Measurements from ENCODE around the gene MICA.

- no peak for TF ChIP-seq IRF9 (tag; IDR thresholded peaks at IDR 0.05)
- no peak for TF ChIP-seq ERF (CRISPR knock-in tag; IDR thresholded peaks at IDR 0.05)
- TF ChIP-seq ZNF398 (CRISPR knock-in tag; IDR thresholded peaks at IDR 0.05) = no peak
- TF ChIP-seq ZBTB1 (CRISPR knock-in tag; IDR thresholded peaks at IDR 0.05; ENCODE audit: borderline replicate concordance, low read depth) = no peak
- no peak for TF ChIP-seq NFYB (IDR thresholded peaks at IDR 0.05; ENCODE audit: extremely low read depth, insufficient read length)
- no peak for TF ChIP-seq CHD1 (IDR thresholded peaks at IDR 0.05; ENCODE audit: low read length)
- TF ChIP-seq NFRKB (IDR thresholded peaks at IDR 0.05; ENCODE audit: low read depth) = no peak
- TF ChIP-seq, protein P1, sequence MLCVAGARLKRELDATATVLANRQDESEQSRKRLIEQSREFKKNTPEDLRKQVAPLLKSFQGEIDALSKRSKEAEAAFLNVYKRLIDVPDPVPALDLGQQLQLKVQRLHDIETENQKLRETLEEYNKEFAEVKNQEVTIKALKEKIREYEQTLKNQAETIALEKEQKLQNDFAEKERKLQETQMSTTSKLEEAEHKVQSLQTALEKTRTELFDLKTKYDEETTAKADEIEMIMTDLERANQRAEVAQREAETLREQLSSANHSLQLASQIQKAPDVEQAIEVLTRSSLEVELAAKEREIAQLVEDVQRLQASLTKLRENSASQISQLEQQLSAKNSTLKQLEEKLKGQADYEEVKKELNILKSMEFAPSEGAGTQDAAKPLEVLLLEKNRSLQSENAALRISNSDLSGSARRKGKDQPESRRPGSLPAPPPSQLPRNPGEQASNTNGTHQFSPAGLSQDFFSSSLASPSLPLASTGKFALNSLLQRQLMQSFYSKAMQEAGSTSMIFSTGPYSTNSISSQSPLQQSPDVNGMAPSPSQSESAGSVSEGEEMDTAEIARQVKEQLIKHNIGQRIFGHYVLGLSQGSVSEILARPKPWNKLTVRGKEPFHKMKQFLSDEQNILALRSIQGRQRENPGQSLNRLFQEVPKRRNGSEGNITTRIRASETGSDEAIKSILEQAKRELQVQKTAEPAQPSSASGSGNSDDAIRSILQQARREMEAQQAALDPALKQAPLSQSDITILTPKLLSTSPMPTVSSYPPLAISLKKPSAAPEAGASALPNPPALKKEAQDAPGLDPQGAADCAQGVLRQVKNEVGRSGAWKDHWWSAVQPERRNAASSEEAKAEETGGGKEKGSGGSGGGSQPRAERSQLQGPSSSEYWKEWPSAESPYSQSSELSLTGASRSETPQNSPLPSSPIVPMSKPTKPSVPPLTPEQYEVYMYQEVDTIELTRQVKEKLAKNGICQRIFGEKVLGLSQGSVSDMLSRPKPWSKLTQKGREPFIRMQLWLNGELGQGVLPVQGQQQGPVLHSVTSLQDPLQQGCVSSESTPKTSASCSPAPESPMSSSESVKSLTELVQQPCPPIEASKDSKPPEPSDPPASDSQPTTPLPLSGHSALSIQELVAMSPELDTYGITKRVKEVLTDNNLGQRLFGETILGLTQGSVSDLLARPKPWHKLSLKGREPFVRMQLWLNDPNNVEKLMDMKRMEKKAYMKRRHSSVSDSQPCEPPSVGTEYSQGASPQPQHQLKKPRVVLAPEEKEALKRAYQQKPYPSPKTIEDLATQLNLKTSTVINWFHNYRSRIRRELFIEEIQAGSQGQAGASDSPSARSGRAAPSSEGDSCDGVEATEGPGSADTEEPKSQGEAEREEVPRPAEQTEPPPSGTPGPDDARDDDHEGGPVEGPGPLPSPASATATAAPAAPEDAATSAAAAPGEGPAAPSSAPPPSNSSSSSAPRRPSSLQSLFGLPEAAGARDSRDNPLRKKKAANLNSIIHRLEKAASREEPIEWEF (CRISPR knock-in tag; IDR thresholded peaks at IDR 0.05) = no peak
- TF ChIP-seq, protein P2, sequence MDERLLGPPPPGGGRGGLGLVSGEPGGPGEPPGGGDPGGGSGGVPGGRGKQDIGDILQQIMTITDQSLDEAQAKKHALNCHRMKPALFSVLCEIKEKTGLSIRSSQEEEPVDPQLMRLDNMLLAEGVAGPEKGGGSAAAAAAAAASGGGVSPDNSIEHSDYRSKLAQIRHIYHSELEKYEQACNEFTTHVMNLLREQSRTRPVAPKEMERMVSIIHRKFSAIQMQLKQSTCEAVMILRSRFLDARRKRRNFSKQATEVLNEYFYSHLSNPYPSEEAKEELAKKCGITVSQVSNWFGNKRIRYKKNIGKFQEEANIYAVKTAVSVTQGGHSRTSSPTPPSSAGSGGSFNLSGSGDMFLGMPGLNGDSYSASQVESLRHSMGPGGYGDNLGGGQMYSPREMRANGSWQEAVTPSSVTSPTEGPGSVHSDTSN (CRISPR knock-in tag; IDR thresholded peaks at IDR 0.05; ENCODE audit: low read depth) = no peak
- TF ChIP-seq, protein P2 (tag; conservative IDR thresholded peaks at IDR 0.05; ENCODE audit: low read depth) = no peak
Measured at GRCh38 chr6:31452859-31453258, 49.5 kb downstream of the MICA start.
